GOT3 (cell line): ENCODE data around the gene USP17L17.
"Not testable (repeated sequence)": the region's sequence is repeated elsewhere in the genome, so short reads cannot be mapped to it uniquely, and the experiment has no call there.

Source experiments
- DNase-seq: peaks from one replicate; lab custom pipeline; 2025; ENCODE audit warnings: mixed read lengths; lab: John Stamatoyannopoulos, UW

Gene USP17L17, protein sequence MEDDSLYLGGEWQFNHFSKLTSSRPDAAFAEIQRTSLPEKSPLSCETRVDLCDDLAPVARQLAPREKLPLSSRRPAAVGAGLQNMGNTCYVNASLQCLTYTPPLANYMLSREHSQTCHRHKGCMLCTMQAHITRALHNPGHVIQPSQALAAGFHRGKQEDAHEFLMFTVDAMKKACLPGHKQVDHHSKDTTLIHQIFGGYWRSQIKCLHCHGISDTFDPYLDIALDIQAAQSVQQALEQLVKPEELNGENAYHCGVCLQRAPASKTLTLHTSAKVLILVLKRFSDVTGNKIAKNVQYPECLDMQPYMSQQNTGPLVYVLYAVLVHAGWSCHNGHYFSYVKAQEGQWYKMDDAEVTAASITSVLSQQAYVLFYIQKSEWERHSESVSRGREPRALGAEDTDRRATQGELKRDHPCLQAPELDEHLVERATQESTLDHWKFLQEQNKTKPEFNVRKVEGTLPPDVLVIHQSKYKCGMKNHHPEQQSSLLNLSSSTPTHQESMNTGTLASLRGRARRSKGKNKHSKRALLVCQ

GRCh38 chr4:9243579-9243978, at the start of gene USP17L17:
Gene USP17L17, plus strand, starts transcription at chr4:9243879. Its CDS starts 0 bp downstream, at chr4:9243879.
- not testable (repeated sequence) for DNase-seq

- DNase-seq = not testable (repeated sequence)
These were observed 33.3 kb upstream of the USP17L17 start, which contains the start of gene USP17L10 for GRCh38 chr4:9210357-9210756. Gene USP17L10, plus strand, starts transcription at chr4:9210657. Its CDS starts 0 bp downstream, at chr4:9210657.

DNA sequence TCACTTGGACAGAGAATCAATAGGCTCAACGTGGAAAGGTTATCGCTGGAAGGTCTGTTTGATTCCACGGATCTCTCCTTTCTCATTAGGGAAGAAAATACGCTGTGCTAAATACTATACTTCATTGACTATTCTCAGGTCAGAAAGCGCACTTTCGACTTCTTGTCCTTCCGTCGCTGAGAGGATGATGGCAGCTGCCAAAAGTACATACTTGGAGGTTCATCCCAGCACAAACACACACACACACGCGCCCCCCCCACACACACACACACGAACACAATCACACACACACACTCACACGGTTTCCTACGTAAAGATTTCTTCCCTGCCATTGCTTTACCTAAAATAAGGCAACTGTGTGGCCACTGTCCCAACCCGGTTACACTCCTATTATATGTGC, 29.0 kb upstream of the USP17L17 start:
- not testable (repeated sequence) for DNase-seq

DNA sequence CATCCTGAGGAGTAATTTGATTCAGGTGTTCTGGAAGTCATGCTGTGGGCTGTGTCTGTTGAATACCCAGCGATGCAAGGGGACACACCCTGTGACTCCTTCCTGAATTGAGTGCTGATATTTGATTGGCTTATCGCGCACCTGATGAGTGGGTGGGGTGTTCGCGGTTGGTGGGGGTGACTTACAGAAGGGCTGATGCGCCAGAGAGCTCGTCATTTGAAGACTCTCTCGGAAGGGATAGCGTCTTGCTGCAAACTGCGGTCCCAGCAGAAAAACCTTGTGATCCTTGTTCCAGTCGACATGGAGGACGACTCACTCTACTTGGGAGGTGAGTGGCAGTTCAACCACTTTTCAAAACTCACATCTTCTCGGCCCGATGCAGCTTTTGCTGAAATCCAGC, 28.6 kb upstream of the USP17L17 start, which contains the start of gene USP17L11:
Gene USP17L11 (plus strand): TSS at position 301 of the 400 bp plus-strand sequence. CDS start 0 bp downstream, at position 301.
- not testable (repeated sequence) for DNase-seq

- DNase-seq = not testable (repeated sequence)
These were observed 23.8 kb upstream of the USP17L17 start, which contains the start of gene USP17L12 for GRCh38 chr4:9219852-9220251. Gene USP17L12, plus strand, starts transcription at chr4:9220152. Its CDS starts 0 bp downstream, at chr4:9220152.

DNA sequence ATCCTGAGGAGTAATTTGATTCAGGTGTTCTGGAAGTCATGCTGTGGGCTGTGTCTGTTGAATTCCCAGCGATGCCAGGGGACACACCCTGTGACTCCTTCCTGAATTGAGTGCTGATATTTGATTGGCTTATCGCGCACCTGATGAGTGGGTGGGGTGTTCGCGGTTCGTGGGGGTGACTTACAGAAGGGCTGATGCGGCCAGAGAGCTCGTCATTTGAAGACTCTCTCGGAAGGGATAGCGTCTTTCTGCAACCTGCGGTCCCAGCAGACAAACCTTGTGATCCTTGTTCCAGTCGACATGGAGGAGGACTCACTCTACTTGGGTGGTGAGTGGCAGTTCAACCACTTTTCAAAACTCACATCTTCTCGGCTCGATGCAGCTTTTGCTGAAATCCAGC, 19.1 kb upstream of the USP17L17 start, which contains the start of gene USP17L13:
Gene USP17L13 (plus strand): TSS at position 301 of the 400 bp plus-strand sequence. CDS start 0 bp downstream, at position 301.
- DNase-seq = not testable (repeated sequence)

GRCh38 chr4:9230249-9230648, 13.4 kb upstream of the USP17L17 start:
- DNase-seq = not testable (repeated sequence)

- DNase-seq = not testable (repeated sequence)
These were observed 9.6 kb upstream of the USP17L17 start, which contains the start of gene USP17L15 for GRCh38 chr4:9234085-9234484. Gene USP17L15, plus strand, starts transcription at chr4:9234385. Its CDS starts 0 bp downstream, at chr4:9234385.

DNA sequence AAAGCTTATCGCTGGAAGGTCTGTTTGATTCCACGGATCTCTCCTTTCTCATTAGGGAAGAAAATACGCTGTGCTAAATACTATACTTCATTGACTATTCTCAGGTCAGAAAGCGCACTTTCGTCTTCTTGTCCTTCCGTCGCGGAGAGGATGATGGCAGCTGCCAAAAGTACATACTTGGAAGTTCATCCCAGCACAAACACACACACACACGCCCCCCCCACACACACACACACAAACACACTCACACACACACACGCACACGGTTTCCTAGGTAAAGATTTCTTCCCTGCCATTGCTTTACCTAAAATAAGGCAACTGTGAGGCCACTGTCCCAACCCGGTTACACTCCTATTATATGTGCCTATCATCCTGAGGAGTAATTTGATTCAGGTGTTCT, 5.2 kb upstream of the USP17L17 start:
- not testable (repeated sequence) for DNase-seq

DNA sequence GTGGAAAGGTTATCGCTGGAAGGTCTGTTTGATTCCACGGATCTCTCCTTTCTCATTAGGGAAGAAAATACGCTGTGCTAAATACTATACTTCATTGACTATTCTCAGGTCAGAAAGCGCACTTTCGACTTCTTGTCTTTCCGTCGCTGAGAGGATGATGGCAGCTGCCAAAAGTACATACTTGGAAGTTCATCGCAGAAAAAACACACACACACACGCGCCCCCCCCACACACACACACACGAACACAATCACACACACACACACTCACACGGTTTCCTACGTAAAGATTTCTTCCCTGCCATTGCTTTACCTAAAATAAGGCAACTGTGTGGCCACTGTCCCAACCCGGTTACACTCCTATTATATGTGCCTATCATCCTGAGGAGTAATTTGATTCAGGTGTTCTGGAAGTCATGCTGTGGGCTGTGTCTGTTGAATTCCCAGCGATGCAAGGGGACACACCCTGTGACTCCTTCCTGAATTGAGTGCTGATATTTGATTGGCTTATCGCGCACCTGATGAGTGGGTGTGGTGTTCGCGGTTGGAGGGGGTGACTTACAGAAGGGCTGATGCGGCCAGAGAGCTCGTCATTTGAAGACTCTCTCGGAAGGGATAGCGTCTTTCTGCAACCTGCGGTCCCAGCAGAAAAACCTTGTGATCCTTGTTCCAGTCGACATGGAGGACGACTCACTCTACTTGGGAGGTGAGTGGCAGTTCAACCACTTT, 4.4 kb downstream of the USP17L17 start, which contains the start of gene USP17L18:
Gene USP17L18 (plus strand): TSS at position 678 of the 728 bp plus-strand sequence. CDS start 0 bp downstream, at position 678.
- DNase-seq = not testable (repeated sequence)

DNA sequence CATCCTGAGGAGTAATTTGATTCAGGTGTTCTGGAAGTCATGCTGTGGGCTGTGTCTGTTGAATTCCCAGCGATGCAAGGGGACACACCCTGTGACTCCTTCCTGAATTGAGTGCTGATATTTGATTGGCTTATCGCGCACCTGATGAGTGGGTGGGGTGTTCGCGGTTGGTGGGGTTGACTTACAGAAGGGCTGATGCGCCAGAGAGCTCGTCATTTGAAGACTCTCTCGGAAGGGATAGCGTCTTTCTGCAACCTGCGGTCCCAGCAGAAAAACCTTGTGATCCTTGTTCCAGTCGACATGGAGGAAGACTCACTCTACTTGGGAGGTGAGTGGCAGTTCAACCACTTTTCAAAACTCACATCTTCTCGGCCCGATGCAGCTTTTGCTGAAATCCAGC, 9.4 kb downstream of the USP17L17 start, which contains the start of gene USP17L19:
Gene USP17L19 (plus strand): TSS at position 301 of the 400 bp plus-strand sequence. CDS start 0 bp downstream, at position 301.
- DNase-seq = not testable (repeated sequence)

DNA sequence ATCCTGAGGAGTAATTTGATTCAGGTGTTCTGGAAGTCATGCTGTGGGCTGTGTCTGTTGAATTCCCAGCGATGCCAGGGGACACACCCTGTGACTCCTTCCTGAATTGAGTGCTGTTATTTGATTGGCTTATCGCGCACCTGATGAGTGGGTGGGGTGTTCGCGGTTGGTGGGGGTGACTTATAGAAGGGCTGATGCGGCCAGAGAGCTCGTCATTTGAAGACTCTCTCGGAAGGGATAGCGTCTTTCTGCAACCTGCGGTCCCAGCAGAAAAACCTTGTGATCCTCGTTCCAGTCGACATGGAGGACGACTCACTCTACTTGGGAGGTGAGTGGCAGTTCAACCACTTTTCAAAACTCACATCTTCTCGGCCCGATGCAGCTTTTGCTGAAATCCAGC, 14.1 kb downstream of the USP17L17 start, which contains the start of gene USP17L20:
Gene USP17L20 (plus strand): TSS at position 301 of the 400 bp plus-strand sequence. CDS start 0 bp downstream, at position 301.
- DNase-seq = not testable (repeated sequence)

GRCh38 chr4:9262572-9262971, 18.9 kb downstream of the USP17L17 start, which contains the start of gene USP17L21:
Gene USP17L21, plus strand, starts transcription at chr4:9262872. Its CDS starts 0 bp downstream, at chr4:9262872.
- not testable (repeated sequence) for DNase-seq

DNA sequence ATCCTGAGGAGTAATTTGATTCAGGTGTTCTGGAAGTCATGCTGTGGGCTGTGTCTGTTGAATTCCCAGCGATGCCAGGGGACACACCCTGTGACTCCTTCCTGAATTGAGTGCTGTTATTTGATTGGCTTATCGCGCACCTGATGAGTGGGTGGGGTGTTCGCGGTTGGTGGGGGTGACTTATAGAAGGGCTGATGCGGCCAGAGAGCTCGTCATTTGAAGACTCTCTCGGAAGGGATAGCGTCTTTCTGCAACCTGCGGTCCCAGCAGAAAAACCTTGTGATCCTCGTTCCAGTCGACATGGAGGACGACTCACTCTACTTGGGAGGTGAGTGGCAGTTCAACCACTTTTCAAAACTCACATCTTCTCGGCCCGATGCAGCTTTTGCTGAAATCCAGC, 23.6 kb downstream of the USP17L17 start, which contains the start of gene USP17L22:
Gene USP17L22 (plus strand): TSS at position 301 of the 400 bp plus-strand sequence. CDS start 0 bp downstream, at position 301.
- not testable (repeated sequence) for DNase-seq

GRCh38 chr4:9271719-9272118, 28.0 kb downstream of the USP17L17 start:
- not testable (repeated sequence) for DNase-seq
